CD4-positive, alpha-beta T cell treated with Interleukin-17A for 1 hour (primary cell): Measurements from ENCODE around the gene GALNT4.

Experiments
- DNase-seq: peaks from one replicate; pipeline ENCODE4 v3.0.0-alpha.2; 2020

Gene GALNT4

GRCh38 chr12:89528434-89528833 lies 3.8 kb upstream of the GALNT4 start:
- no peak for DNase-seq

- DNase-seq, result peak; percentile 78
Observed at GRCh38 chr12:89525824-89526770, 1.5 kb upstream of the GALNT4 start, which contains the start of gene POC1B. TSS of gene POC1B (minus strand) at chr12:89526047. CDS start at chr12:89525895, 152 bp downstream.

GRCh38 chr12:89525305-89525823 lies 768 bp upstream of the GALNT4 start:
- peak; percentile 61 for DNase-seq

GRCh38 chr12:89523843-89524540 lies 604 bp downstream of the GALNT4 start:
- DNase-seq, result no peak

- DNase-seq, result no peak
Observed at GRCh38 chr12:89523393-89523792, 1.2 kb downstream of the GALNT4 start.

GRCh38 chr12:89521364-89522223 lies 3.0 kb downstream of the GALNT4 start:
- DNase-seq, result no peak

GRCh38 chr12:89517720-89518119 lies 6.9 kb downstream of the GALNT4 start:
- no peak for DNase-seq

GRCh38 chr12:89516633-89517032 lies 8.0 kb downstream of the GALNT4 start:
- DNase-seq, result no peak

- DNase-seq, result no peak
Observed at GRCh38 chr12:89514751-89515150, 9.8 kb downstream of the GALNT4 start.

- no peak for DNase-seq
Observed at GRCh38 chr12:89513544-89513943, 11.1 kb downstream of the GALNT4 start.

- no peak for DNase-seq
Observed at GRCh38 chr12:89507015-89507824, 17.4 kb downstream of the GALNT4 start.

- DNase-seq, result no peak
Observed at GRCh38 chr12:89506050-89506449, 18.5 kb downstream of the GALNT4 start.

- no peak for DNase-seq
Observed at GRCh38 chr12:89504560-89505346, 19.8 kb downstream of the GALNT4 start.

- DNase-seq, result no peak
Observed at GRCh38 chr12:89501793-89502192, 22.8 kb downstream of the GALNT4 start.

- DNase-seq, result no peak
Observed at GRCh38 chr12:89499857-89500256, 24.7 kb downstream of the GALNT4 start.

GRCh38 chr12:89497467-89497866 lies 27.1 kb downstream of the GALNT4 start:
- DNase-seq, result no peak

GRCh38 chr12:89497005-89497404 lies 27.6 kb downstream of the GALNT4 start:
- no peak for DNase-seq

GRCh38 chr12:89494411-89495231 lies 30.0 kb downstream of the GALNT4 start:
- DNase-seq, result peak; percentile 16

- DNase-seq, result no peak
Observed at GRCh38 chr12:89493670-89494302, 30.8 kb downstream of the GALNT4 start.

- no peak for DNase-seq
Observed at GRCh38 chr12:89492883-89493282, 31.7 kb downstream of the GALNT4 start.
